GM11168 (cell line): ENCODE results near the gene KIRREL3.

Experiments used
- in situ Hi-C: fragments of 300-500 bp; cut with MboI; formaldehyde crosslinking; loops from one replicate; pipeline ENCODE4 v1.12.0; 2022; ENCODE audit warnings: low sequenced_read_pairs; ENCODE audit not compliant: unreplicated experiment

KIRREL3 gene

DNA sequence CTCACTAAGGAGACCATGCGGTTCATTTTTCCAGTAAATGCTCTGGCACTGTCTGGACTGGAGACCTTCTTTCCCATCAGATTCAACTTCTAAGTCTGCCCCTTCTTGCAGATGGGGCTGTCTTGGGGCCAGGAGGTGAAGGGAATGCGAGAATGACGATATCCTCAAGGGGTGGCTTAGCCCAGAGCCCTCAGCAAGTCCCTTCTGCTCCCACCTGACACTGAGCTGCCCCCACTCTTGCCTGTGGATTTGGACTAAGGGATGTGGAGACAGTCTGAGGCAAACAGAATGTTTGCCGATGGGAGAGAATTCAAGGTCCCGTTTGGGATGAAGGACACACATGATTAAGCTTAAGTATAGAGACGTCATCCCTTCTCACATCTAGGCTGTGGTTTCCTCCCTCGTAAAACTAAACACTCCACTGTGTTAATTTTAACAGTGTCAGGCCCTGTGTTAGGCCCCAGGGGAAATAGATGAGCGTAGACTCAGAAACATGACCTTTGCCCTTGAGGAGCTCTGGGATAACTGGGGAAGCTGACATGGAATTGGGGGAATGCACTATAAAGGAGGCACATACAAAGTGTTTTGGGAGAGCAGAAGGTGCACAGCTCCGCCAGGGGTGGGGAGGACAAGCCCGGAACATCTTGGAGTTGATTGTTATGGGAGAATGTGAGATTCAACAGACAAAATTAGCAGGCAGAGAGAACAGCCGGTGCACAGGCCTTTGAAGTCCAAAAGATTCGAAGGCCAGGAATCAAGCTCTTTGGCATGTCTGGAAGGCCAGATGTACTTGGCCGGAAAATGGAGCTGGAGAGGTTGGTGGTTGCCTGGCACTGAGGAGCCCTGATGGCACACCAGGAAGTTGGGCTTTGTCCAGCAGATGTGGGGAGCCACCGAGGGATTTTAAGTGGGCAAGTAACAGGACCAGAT is 573.5 kb downstream of the KIRREL3 start:
- in situ Hi-C loops: loop anchor here (10.0 to 25.0 kb wide), 2 partner anchors 48 to 910 kb away; no protein-coding TSS in a partner anchor

DNA sequence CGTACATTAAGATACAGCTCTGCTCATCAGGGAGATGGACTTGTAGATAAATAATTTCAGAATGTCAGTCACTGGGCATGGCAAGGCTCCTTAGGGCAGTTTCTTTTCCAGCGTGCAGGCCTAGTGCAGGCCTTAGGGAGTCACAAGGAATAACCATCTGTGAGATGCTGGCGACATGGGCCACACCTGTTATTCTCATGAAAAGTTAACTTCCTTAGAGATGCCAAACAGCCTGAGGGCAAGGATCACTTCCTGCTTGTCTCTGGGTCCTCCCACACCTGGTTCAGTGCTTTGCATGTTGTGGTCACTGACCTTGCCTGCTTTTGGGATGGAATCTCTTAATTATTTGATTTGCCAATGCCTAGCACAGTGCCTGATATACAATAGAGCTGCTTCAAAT is 574.5 kb downstream of the KIRREL3 start:
- in situ Hi-C loops: loop anchor here (10.0 to 25.0 kb wide), 2 partner anchors 49 to 911 kb away; no protein-coding TSS in a partner anchor

DNA sequence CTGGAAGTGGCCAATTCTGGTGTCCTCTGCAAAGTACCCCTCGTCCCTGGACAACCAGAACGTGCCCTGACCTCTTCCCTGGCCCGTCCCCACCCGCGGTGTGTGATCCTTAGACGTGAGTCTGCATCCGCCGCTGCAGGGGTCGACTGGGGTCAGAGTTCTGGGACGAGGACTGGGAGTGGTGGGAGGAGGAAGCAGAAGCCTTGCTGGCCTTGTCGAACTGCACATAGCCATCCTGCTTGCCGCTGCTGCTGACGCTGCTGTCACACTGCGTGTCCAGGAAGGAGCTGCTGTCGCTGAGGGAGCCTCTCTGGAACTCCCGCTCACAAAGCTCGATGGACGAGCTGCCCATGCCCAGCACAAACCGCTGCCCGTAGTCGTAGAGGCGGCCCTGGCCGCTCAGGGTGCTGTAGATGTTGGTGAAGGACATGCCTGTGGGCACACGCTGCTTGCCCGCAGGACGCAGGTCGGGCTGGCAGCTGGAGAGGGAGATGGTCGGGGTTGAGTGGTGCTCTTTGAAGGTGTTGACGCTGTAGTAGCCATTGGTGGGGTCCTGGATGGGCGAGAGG is 576.0 kb downstream of the KIRREL3 start:
- in situ Hi-C loops: loop anchor here (10.0 to 25.0 kb wide), 2 partner anchors 50 to 913 kb away; no protein-coding TSS in a partner anchor

DNA sequence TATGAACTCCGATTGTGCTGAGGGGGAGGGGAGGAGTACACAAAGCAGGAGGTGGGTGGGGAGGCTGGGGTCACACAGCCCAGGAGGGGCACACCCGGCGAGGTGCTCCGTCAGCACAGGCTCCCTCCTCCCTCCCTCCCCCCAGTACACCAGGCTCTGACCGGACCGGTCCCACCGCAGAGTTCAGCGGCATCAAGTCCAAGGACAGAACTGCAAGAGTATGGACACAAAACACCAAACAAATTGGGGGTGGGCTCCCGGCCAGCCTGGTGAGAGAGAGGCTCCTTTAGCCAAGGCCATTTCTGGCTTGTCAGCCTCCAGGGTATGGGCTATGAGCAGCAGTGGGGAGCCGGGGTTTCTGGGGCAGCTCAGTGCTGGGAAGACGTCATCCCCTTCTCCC is 576.8 kb downstream of the KIRREL3 start:
- in situ Hi-C loops: loop anchor here (10.0 kb wide), 1 partner anchor 51 kb away; no protein-coding TSS in a partner anchor

DNA sequence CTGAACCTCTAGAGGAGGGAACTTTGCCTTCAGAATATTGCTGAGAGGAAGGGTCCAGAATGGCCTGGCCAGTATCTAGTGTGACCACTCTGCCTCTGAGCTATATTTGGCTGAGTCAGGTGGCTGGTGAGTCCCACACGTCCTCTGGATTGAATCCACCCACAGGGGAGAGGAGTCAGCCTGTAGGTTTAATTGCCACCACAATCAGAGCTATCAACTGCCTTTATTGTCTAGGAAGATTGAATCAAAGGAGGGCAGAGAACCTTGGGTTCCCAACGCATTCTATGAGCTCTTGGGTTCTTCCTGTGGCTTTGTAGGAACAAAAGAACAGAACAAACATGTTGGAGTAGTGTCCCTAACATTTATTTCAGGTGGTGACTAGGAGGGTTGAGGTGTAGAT is 577.4 kb downstream of the KIRREL3 start:
- in situ Hi-C loops: loop anchor here (10.0 kb wide), 1 partner anchor 52 kb away; no protein-coding TSS in a partner anchor

DNA sequence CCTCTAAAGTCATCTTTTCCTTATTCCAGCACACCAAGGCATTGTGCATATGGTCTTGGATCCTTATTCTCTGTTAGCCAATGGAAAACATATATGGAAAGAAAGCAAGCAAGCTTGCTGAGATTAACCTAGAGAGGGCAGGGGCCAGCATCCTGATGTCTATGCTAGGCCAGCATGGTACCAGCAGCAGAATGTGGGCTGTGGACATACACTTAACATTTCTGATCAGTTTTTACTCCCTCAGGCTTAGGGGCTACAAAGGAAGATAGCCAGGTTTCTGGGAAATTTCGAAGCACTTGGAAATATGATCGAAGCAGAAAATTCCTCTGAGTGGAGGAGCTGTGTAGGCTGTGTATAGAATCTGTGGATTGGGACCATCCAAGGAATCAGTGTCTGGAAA is 578.1 kb downstream of the KIRREL3 start:
- in situ Hi-C loops: loop anchor here (10.0 kb wide), 1 partner anchor 52 kb away; no protein-coding TSS in a partner anchor

DNA sequence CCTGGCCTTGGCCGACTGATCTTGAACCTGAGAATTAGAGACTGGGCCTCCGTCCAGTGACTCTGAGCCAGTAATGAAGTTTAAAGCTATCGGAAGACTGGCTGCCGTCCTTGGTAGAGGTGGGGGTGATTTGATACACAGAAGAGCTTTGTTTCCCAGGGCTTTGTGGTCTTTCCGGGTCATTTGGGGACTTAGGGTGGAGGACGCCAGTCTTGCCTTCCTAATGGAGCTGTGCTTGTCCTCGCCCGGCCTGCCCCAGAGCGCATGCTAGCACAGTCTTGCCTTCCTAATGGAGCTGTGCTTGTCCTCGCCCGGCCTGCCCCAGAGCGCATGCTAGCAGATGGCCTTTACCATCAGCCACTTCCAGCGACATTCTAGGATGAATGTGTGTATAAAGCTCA is 579.3 kb downstream of the KIRREL3 start:
- in situ Hi-C loops: loop anchor here (10.0 kb wide), 1 partner anchor 54 kb away; no protein-coding TSS in a partner anchor

DNA sequence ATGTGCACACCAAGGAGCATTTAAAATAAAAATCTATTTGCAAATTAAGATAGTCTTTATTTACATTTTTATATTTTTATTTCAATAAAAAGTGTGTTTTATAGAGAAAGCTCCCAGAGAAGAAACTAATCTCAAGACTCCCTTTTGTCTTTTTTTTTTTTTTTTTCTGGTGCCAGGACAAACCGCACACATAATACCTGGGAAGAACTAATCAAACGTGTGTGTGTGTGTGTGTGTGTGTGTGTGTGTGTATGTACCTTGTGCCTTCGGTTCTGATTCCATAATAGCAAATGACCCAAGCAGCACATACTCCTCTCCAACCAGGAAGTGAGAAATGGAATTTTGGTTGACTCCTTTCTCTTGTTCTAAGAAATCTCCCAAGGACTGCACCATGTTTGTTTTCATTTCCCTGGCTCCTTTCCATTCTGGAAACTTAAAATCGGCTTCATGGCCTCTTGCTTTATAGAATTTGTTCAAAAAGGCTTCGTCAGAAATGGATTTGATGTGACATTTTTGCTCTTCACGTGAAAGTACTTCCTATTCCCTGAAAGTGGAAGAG is 579.8 kb downstream of the KIRREL3 start:
- in situ Hi-C loops: loop anchor here (10.0 kb wide), 1 partner anchor 54 kb away; no protein-coding TSS in a partner anchor

DNA sequence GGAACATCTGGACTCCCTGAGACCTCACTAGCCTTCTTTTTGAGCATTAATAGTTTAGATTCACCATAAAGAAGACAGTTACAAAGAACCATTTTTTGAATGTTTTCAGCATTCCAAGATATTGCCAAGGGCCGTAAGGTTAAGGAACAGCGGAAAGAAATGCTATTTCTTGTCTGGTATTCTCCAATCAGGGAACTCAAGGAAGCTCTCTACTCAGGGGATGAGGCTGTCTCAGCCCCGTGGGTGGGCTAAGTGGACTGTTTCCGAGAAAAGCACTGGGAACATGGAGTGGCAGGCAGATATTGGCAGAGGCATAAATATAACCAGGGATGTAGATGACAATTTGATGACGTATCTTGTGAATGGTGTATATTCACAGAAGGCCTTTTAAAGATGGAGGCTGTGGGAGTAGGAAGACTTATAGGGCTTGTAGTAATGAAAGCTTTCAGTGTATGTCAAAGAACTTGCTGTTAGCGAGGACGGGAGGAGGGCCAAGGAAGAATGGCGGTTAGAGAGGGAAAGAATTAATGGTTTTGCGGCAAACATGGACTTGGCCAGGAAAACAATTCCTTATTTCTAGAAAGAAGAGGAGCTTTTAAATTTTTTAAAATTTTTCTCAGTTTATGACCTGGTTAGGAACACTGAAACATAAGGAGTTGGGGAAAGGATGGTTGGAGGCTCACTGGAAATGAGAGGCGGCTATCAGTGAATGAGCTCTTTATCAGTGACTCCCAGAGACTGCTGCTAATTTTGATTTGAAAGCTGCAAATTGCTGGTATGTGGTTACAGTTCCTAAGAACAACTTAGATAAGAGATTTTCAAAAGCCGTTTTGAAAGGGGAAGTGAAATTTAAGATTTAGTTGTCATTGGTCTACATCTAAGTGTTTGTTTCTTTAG is 580.5 kb downstream of the KIRREL3 start:
- in situ Hi-C loops: loop anchor here (10.0 kb wide), 1 partner anchor 55 kb away; no protein-coding TSS in a partner anchor

DNA sequence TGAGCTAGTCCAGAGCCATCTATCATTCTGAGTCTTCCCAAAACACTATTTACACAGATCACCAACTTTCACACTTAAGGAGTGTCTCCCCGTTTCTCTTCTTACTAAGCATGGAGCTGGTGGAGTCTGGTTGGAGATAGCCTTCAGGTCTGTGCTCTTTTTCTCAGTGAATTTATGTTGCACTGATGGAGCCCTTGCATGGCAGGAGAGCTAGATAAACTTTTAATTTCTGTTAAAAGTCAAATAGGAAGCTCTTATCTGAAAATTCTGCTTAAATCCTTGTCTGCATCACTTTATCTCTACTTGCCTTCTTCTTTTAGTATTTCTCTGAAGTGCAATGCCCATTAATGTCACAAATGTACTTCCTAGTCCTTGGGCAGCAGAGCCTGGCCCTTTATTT is 581.7 kb downstream of the KIRREL3 start:
- in situ Hi-C loops: no loop called here

DNA sequence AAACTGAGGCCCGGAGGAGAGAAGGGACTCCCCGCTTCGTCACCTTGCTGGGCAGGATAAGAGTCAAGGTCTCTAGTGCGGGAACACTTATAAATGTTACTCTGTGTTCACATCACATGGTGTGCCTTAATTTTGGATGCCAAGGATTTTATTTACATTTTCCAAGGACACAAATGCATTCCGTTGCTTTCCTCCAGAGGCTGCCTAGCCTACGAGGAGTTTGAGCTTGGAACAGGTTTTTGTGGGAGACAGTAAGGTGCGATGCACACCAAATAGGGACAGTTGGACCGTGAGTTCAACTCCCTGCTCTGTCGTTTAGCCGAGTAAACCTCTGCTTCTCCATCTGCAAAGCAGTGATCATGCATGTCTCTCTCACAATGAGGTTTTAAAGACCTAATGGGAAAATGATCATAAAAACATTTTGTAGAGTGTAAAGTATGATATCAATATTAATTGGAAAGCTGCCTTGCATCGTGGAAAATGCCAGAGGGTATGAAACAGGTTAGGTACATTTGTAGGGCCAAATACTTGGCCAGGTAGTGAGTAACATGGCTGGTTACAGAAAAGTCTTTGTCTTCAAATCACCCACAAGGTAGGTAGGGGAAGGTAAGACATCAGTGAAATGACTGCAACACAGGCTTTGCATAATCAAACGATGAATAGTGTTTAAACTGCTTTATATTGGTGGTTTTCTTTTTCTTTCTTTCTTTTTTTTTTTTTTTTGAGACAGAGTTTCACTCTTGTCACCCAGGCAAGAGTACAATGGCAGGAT is 583.3 kb downstream of the KIRREL3 start:
- in situ Hi-C loops: no loop called here

DNA sequence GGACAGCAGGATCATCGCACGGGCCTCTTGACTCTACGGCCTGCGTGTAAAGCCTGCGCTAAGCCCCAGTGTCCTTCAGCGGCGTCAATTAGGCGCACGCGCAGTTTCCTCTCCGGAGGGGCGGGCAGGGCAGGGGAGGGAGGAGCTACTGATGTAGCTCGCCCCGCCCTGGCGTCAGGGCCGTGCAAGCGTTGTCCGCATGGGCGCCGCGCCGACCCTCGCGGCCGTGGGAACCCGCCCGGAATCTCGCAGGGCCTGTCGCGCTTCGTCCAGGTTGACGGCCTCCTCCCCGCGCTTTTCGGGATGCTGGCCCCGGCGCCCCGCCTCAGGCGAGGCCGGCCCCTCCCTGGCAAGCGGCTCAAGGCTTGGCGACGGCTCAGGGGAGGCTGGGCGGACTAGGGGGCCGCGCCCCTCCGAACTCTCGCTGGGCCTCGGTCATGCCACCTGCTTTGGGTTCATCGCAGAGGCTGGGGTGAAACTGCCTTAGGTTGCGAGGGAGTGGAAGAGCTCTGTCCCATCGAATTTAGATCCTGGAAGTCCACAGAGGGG is 584.0 kb downstream of the KIRREL3 start:
- in situ Hi-C loops: no loop called here

DNA sequence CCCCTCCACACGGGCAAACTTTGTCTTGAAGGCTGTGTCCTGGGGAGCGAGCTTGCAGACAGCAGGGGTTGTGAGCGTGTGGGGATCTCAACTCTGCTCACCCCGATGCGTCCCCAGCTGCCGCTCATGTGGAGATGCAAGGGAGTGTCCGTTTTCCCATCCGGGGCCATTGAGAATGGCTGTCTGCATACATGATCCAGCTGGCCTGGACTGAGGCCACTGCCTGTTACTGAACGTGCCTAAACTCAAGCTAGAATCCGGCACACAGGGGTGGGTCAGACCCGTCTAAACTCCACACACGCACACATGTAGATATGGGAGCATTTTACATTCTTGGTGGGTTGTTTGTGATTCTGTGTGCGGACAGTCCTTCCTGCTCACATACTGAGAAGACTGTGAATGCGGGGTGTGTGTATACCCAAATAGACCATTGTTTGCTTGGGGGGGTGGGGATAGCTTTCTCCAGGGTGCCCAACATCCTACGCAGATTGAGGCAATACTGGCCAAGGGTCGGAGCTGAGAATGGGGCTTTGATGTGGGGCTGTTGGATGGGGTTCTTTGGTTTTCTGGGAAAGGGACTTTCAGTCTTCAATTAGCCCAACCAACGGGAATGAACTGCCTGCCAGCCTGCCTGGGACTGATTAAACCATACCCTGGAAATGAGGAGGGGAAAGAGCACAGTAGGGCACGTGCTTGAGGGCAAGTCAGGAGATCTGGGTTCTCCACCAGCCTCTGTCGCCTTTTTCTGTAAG is 584.7 kb downstream of the KIRREL3 start:
- in situ Hi-C loops: no loop called here

DNA sequence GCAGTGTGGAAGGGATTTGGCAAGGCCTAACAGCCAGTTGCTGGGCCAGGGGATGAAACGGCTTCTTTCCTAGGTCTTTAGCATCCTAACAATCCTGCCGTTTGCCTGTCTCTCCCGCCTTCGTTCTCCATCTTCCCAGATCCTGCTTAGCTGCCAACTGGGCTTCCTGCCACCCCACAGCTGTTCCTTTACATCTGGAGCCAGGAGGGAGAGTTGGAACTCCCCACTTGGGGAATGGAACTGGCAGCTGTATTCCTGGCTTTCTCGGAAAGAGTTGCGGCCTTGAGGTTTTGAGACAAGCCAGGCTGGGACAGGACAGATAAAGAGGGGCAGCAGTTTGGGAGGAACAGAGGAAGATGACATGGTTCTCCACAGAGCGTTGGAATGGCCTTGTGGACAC is 585.4 kb downstream of the KIRREL3 start:
- in situ Hi-C loops: no loop called here

DNA sequence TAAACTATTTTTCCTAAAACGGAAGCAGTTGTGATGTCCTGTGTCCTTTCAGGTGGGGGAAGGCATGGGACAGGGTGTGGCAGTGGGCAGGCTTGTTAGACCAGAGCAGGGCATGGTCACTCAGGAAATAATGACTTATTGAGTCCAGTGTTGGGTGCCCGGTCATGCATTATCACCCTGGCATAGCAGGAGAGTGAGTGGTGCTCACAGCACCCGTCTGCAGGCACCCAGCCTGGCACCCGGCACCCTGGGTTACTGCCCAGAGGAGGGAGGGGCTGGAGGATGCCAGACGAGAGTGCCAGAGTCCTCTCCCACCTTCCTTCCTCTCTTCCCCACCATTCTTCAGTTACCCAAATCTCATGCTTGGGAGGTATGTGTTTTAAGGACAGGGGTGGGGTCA is 586.0 kb downstream of the KIRREL3 start:
- in situ Hi-C loops: no loop called here

DNA sequence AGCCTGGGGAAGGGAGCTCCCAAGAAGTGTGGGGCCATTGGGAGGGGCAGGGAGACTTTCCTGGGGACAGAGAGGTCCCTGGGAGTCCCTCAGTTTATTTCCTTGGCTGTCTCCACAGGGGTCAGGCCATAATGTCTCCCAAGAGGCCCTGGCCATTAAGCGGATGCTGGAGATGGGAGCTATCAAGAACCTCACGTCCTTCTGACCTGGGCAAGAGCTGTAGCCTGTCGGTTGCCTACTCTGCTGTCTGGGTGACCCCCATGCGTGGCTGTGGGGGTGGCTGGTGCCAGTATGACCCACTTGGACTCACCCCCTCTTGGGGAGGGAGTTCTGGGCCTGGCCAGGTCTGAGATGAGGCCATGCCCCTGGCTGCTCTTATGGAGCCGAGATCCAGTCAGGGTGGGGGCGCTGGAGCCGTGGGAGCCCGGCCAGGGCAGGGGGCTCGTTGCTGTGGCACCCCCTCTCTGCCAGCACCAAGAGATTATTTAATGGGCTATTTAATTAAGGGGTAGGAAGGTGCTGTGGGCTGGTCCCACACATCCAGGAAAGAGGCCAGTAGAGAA is 586.6 kb downstream of the KIRREL3 start:
- in situ Hi-C loops: no loop called here

DNA sequence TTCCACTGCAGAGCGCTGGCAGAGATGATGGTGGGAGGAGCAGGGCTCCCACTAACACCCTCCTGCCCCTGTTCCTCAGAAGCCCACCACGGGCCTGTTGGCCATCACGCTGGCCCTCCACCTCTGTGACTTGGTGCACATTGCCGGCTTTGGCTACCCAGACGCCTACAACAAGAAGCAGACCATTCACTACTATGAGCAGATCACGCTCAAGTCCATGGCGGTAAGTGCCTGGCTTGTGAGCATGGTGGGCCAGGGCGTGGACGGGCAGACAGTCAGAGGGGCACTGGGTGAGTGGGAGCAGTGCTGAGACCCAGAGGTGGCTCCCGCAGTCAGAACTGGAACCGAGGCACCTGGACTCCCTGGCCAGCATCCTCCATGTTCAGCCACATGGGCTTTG is 587.1 kb downstream of the KIRREL3 start:
- in situ Hi-C loops: no loop called here

DNA sequence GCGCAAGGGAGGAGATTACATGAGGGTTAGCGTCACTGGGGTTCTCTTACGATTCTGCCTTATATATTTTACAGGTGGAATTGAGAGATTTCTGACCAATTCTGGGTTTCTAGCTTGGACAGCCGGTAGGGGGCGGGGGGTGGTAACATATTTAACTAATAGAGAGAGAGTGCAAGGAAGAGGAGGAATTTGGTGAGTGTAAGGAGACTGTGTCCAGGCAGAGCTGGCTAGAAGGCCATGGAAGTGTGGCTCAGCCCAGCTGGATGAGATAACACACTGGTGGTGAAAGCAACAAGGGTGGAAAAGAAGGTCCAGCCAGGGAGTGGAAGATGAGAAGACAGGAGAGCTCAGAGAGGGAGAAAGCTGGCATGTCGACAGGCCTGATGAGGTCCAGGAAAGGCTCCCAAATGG is 588.6 kb downstream of the KIRREL3 start:
- in situ Hi-C loops: no loop called here
